HEK293 (cell line): Measurements from ENCODE around the gene KCTD19.

Source experiments
- IKZF3 ChIP-seq: fragments of 450-650 bp; IDR thresholded peaks from 2 replicates; pipeline ENCODE4 v1.5.0; 2018; ENCODE audit warnings: missing biosample characterization, mild to moderate bottlenecking, missing genetic modification characterization, moderate library complexity
- YY1 ChIP-seq: fragments of 450-650 bp; formaldehyde crosslinking; IDR thresholded peaks from 2 replicates; pipeline ENCODE4 v1.5.1; 2018; ENCODE audit warnings: missing biosample characterization, missing genetic modification characterization
- ZFP37 ChIP-seq: fragments of 450-650 bp; formaldehyde crosslinking; IDR thresholded peaks from 2 replicates; pipeline ENCODE4 v1.5.1; 2016; ENCODE audit warnings: missing biosample characterization, missing genetic modification characterization
- ZNF10 ChIP-seq: fragments of 450-650 bp; formaldehyde crosslinking; IDR thresholded peaks from 2 replicates; pipeline ENCODE4 v1.5.1; 2017; ENCODE audit warnings: missing biosample characterization, missing genetic modification characterization
- ZNF175 ChIP-seq: fragments of 450-650 bp; formaldehyde crosslinking; IDR thresholded peaks from 2 replicates; pipeline ENCODE4 v1.5.1; 2016; ENCODE audit warnings: missing biosample characterization, missing genetic modification characterization
- ZNF184 ChIP-seq: fragments of 450-650 bp; IDR thresholded peaks from 2 replicates; pipeline ENCODE4 v1.5.1; 2018; ENCODE audit warnings: missing biosample characterization, mild to moderate bottlenecking, missing genetic modification characterization
- ZNF48 ChIP-seq: fragments of 450-650 bp; formaldehyde crosslinking; IDR thresholded peaks from 2 replicates; pipeline ENCODE4 v1.5.1; 2016; ENCODE audit warnings: missing biosample characterization, missing genetic modification characterization
- ZNF623 ChIP-seq: fragments of 450-650 bp; formaldehyde crosslinking; IDR thresholded peaks from 2 replicates; pipeline ENCODE4 v1.5.1; 2016; ENCODE audit warnings: missing biosample characterization, missing genetic modification characterization
- TF ChIP-seq, protein P1 (sequence below): fragments of 450-650 bp; formaldehyde crosslinking; IDR thresholded peaks from 2 replicates; pipeline ENCODE4 v1.5.1; 2016; ENCODE audit warnings: missing biosample characterization, missing genetic modification characterization
- TF ChIP-seq, protein P2 (sequence below): fragments of 450-650 bp; formaldehyde crosslinking; IDR thresholded peaks from 2 replicates; pipeline ENCODE4 v1.5.1; 2017; ENCODE audit warnings: missing biosample characterization, missing genetic modification characterization
- TF ChIP-seq, protein P3 (sequence below): fragments of 450-650 bp; formaldehyde crosslinking; IDR thresholded peaks from 2 replicates; pipeline ENCODE4 v1.5.1; 2016; ENCODE audit warnings: missing biosample characterization, missing genetic modification characterization, low read depth

DNA sequence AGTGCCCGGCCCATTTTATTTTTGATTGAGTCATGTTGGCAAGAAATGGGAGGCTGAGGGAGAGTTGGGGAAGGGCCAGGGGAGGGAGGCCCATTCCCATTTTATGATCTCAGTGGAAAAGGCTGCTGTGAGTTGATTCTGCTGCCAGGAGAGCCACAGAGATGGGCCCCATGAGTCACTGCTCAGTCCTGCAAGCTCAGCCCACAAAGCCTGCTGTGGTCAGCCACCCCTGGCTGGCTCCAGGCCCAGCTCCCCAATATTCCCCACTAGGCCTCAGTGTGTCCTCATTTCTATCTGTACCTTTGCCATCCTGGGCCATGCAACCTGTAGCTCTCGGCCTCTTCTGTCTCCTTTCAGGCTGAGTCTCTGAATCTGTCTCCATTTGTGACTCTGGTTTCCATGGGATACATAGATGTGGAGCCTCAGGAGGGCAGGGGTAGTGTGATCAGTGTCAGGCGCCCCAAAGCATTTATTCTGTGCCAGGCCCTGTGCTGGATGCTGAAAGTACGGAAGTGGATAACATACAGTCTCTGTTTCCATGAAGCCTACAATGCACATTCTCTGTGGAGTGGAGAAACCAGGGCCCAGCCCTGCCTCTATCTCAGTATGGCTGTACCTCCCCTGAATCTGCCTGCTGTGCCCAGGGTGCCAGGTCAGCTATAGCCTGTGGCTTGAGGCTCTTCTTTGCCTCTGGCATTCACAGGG, 49.1 kb downstream of the KCTD19 start:
- TF ChIP-seq, protein P1, sequence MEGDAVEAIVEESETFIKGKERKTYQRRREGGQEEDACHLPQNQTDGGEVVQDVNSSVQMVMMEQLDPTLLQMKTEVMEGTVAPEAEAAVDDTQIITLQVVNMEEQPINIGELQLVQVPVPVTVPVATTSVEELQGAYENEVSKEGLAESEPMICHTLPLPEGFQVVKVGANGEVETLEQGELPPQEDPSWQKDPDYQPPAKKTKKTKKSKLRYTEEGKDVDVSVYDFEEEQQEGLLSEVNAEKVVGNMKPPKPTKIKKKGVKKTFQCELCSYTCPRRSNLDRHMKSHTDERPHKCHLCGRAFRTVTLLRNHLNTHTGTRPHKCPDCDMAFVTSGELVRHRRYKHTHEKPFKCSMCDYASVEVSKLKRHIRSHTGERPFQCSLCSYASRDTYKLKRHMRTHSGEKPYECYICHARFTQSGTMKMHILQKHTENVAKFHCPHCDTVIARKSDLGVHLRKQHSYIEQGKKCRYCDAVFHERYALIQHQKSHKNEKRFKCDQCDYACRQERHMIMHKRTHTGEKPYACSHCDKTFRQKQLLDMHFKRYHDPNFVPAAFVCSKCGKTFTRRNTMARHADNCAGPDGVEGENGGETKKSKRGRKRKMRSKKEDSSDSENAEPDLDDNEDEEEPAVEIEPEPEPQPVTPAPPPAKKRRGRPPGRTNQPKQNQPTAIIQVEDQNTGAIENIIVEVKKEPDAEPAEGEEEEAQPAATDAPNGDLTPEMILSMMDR = no peak
- TF ChIP-seq YY1 (tag by site-specific recombination) = no peak
- TF ChIP-seq, protein P2, sequence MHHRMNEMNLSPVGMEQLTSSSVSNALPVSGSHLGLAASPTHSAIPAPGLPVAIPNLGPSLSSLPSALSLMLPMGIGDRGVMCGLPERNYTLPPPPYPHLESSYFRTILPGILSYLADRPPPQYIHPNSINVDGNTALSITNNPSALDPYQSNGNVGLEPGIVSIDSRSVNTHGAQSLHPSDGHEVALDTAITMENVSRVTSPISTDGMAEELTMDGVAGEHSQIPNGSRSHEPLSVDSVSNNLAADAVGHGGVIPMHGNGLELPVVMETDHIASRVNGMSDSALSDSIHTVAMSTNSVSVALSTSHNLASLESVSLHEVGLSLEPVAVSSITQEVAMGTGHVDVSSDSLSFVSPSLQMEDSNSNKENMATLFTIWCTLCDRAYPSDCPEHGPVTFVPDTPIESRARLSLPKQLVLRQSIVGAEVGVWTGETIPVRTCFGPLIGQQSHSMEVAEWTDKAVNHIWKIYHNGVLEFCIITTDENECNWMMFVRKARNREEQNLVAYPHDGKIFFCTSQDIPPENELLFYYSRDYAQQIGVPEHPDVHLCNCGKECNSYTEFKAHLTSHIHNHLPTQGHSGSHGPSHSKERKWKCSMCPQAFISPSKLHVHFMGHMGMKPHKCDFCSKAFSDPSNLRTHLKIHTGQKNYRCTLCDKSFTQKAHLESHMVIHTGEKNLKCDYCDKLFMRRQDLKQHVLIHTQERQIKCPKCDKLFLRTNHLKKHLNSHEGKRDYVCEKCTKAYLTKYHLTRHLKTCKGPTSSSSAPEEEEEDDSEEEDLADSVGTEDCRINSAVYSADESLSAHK (tag by site-specific recombination) = no peak
- TF ChIP-seq, protein P3, sequence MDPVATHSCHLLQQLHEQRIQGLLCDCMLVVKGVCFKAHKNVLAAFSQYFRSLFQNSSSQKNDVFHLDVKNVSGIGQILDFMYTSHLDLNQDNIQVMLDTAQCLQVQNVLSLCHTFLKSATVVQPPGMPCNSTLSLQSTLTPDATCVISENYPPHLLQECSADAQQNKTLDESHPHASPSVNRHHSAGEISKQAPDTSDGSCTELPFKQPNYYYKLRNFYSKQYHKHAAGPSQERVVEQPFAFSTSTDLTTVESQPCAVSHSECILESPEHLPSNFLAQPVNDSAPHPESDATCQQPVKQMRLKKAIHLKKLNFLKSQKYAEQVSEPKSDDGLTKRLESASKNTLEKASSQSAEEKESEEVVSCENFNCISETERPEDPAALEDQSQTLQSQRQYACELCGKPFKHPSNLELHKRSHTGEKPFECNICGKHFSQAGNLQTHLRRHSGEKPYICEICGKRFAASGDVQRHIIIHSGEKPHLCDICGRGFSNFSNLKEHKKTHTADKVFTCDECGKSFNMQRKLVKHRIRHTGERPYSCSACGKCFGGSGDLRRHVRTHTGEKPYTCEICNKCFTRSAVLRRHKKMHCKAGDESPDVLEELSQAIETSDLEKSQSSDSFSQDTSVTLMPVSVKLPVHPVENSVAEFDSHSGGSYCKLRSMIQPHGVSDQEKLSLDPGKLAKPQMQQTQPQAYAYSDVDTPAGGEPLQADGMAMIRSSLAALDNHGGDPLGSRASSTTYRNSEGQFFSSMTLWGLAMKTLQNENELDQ = no peak
- TF ChIP-seq ZFP37 (tag by site-specific recombination) = no peak
- no peak for TF ChIP-seq ZNF623 (tag by site-specific recombination)
- no peak for TF ChIP-seq ZNF48 (tag by site-specific recombination)
- TF ChIP-seq ZNF10 (tag by site-specific recombination) = no peak
- no peak for TF ChIP-seq ZNF175 (tag by site-specific recombination)
- TF ChIP-seq ZNF184 = peak; percentile 63; the same call in 1 of the 2 replicates
- TF ChIP-seq IKZF3 = no peak
